GM20000 (cell line): ENCODE results near the gene DHX58.

ENCODE experiments used
- DNase-seq: peaks from one replicate; pipeline ENCODE4 v3.0.0; 2012; ENCODE audit warnings: low spot score
- TF ChIP-seq, protein P1 (sequence below): IDR thresholded peaks from 2 replicates; pipeline ENCODE4 v1.5.1; 2012; ENCODE audit warnings: mild to moderate bottlenecking, control low read depth; ENCODE audit errors: extremely low read depth, missing control alignments

Gene DHX58

GRCh38 chr17:42081516-42082129 is 30.9 kb downstream of the DHX58 start:
- TF ChIP-seq, protein P1, sequence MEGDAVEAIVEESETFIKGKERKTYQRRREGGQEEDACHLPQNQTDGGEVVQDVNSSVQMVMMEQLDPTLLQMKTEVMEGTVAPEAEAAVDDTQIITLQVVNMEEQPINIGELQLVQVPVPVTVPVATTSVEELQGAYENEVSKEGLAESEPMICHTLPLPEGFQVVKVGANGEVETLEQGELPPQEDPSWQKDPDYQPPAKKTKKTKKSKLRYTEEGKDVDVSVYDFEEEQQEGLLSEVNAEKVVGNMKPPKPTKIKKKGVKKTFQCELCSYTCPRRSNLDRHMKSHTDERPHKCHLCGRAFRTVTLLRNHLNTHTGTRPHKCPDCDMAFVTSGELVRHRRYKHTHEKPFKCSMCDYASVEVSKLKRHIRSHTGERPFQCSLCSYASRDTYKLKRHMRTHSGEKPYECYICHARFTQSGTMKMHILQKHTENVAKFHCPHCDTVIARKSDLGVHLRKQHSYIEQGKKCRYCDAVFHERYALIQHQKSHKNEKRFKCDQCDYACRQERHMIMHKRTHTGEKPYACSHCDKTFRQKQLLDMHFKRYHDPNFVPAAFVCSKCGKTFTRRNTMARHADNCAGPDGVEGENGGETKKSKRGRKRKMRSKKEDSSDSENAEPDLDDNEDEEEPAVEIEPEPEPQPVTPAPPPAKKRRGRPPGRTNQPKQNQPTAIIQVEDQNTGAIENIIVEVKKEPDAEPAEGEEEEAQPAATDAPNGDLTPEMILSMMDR: no peak
- no peak for DNase-seq

DNA sequence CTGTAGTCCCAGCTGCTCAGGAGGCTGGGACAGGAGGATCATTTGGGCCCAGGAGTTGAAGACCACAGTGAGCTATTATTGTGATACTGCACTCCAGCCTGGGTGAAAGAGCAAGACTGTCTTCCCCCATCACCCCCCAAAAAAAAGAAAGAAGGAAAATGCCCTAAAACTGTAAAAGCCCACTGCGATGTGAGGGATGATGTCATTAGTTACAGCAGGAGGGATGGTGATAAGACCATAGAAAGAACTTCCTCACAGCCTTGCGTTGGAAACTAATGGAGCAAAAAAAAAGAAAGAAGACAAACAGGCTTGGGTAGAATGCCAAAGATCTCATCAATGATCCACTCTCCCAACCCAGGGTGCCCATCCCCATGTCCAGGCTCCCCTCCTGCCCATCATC is 33.0 kb downstream of the DHX58 start:
- TF ChIP-seq, protein P1: no peak
- DNase-seq: no peak

DNA sequence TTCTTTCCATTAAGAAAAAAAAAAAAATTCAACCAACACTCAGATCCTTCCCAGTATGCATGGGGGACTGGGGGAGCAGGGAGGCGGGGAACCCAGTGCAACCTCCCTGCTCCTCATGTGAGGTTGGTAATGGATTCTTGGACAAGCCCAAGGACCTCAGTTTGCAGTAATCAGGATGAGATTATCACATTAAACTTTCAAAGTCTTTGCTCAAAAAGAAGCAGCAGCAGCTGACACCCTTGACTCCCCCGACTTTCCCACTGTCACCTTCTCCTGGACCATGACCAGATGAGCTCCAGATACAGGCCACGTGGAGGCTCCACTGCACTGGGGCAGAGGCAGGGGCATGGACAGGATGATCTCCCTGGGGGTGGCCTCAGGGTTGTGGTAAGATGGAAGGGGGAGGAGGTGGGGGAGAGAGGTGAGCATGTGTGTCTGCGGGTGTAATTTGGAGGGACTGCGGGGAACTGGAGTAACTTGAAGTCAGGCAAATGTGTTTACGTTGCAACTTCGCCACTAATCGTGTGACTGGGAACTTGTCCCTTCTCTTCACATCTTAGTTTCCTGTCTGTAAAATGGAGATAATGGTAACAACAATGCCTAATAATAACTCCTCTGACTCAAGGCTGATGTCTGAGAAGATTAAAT is 34.0 kb downstream of the DHX58 start:
- TF ChIP-seq, protein P1: no peak

DNA sequence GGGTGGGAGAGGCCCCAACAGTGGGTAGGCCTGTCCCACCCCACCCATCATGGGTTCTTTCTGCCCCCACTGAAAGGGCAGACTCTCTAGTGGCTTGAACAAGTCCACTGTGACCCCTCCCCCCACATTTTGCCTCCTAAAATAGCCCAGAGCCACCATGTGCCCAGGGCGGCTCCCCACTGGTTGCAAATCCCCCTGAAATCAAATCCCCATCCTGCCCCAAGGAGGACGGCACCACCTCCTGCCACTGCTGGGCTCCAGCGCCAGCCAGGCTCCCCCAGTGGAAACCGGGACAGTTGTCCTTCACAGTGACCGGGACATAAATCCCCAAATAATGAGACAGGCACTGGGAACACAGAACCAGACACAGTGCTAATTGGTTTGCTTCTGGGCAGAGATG is 34.8 kb downstream of the DHX58 start:
- TF ChIP-seq, protein P1: no peak
- no peak for DNase-seq

More for the DNA sequence above, 34.0 kb downstream of the DHX58 start:
- no peak for DNase-seq

- no peak for DNase-seq
- TF ChIP-seq, protein P1: no peak
These were observed 35.5 kb downstream of the DHX58 start for GRCh38 chr17:42076797-42077559.

GRCh38 chr17:42075789-42076188 is 36.7 kb downstream of the DHX58 start:
- TF ChIP-seq, protein P1: no peak
- DNase-seq: no peak
